ENCODE data around the gene PAH. TPM values are rescaled to one million over a fixed set of nuclear protein-coding genes. Genes with fewer than 3 reads are reported as not detected.

PAH gene
- total and polyA plus RNA-seq, 2 of the 13 experiments (the other 11 are each of a cell fraction or from before 2014, with no cell fraction given): 192 to 451 TPM

- TF ChIP-seq POGK (CRISPR knock-in tag; conservative IDR thresholded peaks at IDR 0.05) (0 out of 2 replicates have a peak, but pooled peaks have one; percentile 36), SKIL (CRISPR knock-in tag; IDR thresholded peaks at IDR 0.05; ENCODE audit: borderline replicate concordance) (peak; percentile 56; the same call in 1 of the 2 replicates), RFX5 (IDR thresholded peaks at IDR 0.05; ENCODE audit: low read depth, low read length) (no peak), AKAP8 (CRISPR knock-in tag; IDR thresholded peaks at IDR 0.05) (0 out of 2 replicates have a peak, but pooled peaks have one; percentile 50), NFE2L2 (IDR thresholded peaks at IDR 0.05; ENCODE audit: low read length) (no peak), IRF9 (CRISPR knock-in tag; IDR thresholded peaks at IDR 0.05; ENCODE audit: borderline replicate concordance) (peak; percentile 85; the same call in 1 of the 2 replicates), ZNF333 (CRISPR knock-in tag; IDR thresholded peaks at IDR 0.05; ENCODE audit: borderline replicate concordance) (peak; percentile 60; the same call in 1 of the 2 replicates), HNRNPK (IDR thresholded peaks at IDR 0.05; ENCODE audit: low read depth, low read length, poor library complexity, severe bottlenecking) (no peak), RFX1 (IDR thresholded peaks at IDR 0.05) (no peak), ATF5 (CRISPR knock-in tag; IDR thresholded peaks at IDR 0.05; ENCODE audit: low read depth) (no peak), ZNF367 (CRISPR knock-in tag; IDR thresholded peaks at IDR 0.05; ENCODE audit: borderline replicate concordance) (0 out of 2 replicates have a peak, but pooled peaks have one; percentile 34), ZNF496 (CRISPR knock-in tag; IDR thresholded peaks at IDR 0.05; ENCODE audit: insufficient replicate concordance) (no peak), HIC2 (CRISPR knock-in tag; IDR thresholded peaks at IDR 0.05; ENCODE audit: low read depth) (peak; percentile 88), ZNF230 (CRISPR knock-in tag; IDR thresholded peaks at IDR 0.05) (0 out of 2 replicates have a peak, but pooled peaks have one; percentile 58), CEBPZ (IDR thresholded peaks at IDR 0.05; ENCODE audit: low read length) (no peak), PHF5A (CRISPR knock-in tag; IDR thresholded peaks at IDR 0.05; ENCODE audit: low read depth, unreplicated experiment) (peak; percentile 69)
These were observed at the start of gene PAH (continued) for GRCh38 chr12:102917026-102917787.

Measured in HepG2 (cell line).